Heart left ventricle (tissue), 13 donors: ENCODE data around the gene PAPOLB.

ENCODE experiments used
- POLR2A ChIP-seq, 2 donors: fragments of 450-650 bp; IDR thresholded peaks; one replicate each; pipeline ENCODE4 v1.6.1; 2017; ENCODE audit warnings: antibody characterized with exemption in 2 of 2, mild to moderate bottlenecking in 2 of 2, moderate library complexity in 2 of 2
- TF ChIP-seq, protein P1 (sequence below), 12 donors: fragments of 200-600 bp; sonication (generic) in 4 of 12; IDR thresholded peaks; one replicate each; pipeline versions ENCODE4 v1.5.0 to v1.8.0; 2018 to 2022; ENCODE audit warnings: antibody characterized with exemption in 12 of 12, mild to moderate bottlenecking in 5 of 12
- donor health status: ischemic (EF 13 %, LVEDD 7.1; RV severe dilation, severe dysfunction).
- donor health status: DM: no; HTN: yes; CAD: no.
- donor health status: DM: no; HTN: no; CAD: no.
- donor health status: ischemic (EF 25% LVEDD 6.9; RV normal size, moderate dysfunction).
- donor health status: ischemic (EF 25% LVEDD 5.7; RV mildly dilated, moderate dysfunction).
- donor health status: ischemic (EF 35%, LVEDD 5.7; RV mildly dilated, moderate dysfunction).
- donor health status: nonischemic (EF 11% LVEDD 7.7; RV severe dilation, severe dysfunction).
- donor health status: DM: yes; HTN: yes; CAD: no.
- donor health status: PGD.
- donor health status: ischemic (EF 29% LVEDD 5.4; RV normal size, mild dysfunction).
- donor health status: nonischemic (EF 23%, LVEDD 6.1; RV moderate dilation, normal function).

- TF ChIP-seq, protein P1, sequence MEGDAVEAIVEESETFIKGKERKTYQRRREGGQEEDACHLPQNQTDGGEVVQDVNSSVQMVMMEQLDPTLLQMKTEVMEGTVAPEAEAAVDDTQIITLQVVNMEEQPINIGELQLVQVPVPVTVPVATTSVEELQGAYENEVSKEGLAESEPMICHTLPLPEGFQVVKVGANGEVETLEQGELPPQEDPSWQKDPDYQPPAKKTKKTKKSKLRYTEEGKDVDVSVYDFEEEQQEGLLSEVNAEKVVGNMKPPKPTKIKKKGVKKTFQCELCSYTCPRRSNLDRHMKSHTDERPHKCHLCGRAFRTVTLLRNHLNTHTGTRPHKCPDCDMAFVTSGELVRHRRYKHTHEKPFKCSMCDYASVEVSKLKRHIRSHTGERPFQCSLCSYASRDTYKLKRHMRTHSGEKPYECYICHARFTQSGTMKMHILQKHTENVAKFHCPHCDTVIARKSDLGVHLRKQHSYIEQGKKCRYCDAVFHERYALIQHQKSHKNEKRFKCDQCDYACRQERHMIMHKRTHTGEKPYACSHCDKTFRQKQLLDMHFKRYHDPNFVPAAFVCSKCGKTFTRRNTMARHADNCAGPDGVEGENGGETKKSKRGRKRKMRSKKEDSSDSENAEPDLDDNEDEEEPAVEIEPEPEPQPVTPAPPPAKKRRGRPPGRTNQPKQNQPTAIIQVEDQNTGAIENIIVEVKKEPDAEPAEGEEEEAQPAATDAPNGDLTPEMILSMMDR (IDR thresholded peaks at IDR 0.05), result no peak
- no peak for TF ChIP-seq POLR2A (IDR thresholded peaks at IDR 0.05)
Observed at GRCh38 chr7:4828720-4829383, 33.0 kb downstream of the PAPOLB start.
